Neural cell (in vitro differentiated cells): ENCODE measurements around the gene FAM124A. TPM values are rescaled to one million over a fixed set of nuclear protein-coding genes. Genes with fewer than 3 reads are reported as not detected.

Experiments used
- H2AFZ ChIP-seq: fragments of 200-600, 300-800 bp; sonication (generic), shearing (Covaris generic); 2 replicates; pipeline ENCODE4 v1.6.0; 2014; ENCODE audit warnings: low read depth, mild to moderate bottlenecking, antibody characterized with exemption, low read length, moderate library complexity
- H3F3A ChIP-seq: fragments of 200-600 bp; shearing (Covaris generic); 2 replicates; pipeline ENCODE4 v1.6.1; 2016; ENCODE audit warnings: mild to moderate bottlenecking, moderate library complexity, mixed read lengths, antibody characterized with exemption, low read length; ENCODE audit not compliant: insufficient read depth, poor library complexity, severe bottlenecking
- H3K27ac ChIP-seq: fragments of 200-600, 300-800 bp; sonication (generic), shearing (Covaris generic); 2 replicates; pipeline ENCODE4 v1.5.1; 2014; ENCODE audit warnings: mild to moderate bottlenecking, low read length, moderate library complexity
- H3K27me3 ChIP-seq: fragments of 300-800, 200-600 bp; sonication (generic), shearing (Covaris generic); 2 replicates; pipeline ENCODE4 v1.6.0; 2014; ENCODE audit warnings: mild to moderate bottlenecking, low read depth, low read length, moderate library complexity; ENCODE audit not compliant: insufficient read depth
- H3K36me3 ChIP-seq: fragments of 300-800, 200-600 bp; sonication (generic), shearing (Covaris generic); 2 replicates; pipeline ENCODE4 v1.5.1; 2014; ENCODE audit warnings: mild to moderate bottlenecking, antibody characterized with exemption, low read length, moderate library complexity; ENCODE audit not compliant: insufficient read depth
- H3K4me2 ChIP-seq: fragments of 300-800, 200-600 bp; sonication (generic), shearing (Covaris generic); 2 replicates; pipeline ENCODE4 v1.6.0; 2014; ENCODE audit warnings: mild to moderate bottlenecking, low read length
- H3K4me3 ChIP-seq: fragments of 300-800, 200-600 bp; sonication (generic), shearing (Covaris generic); 2 replicates; pipeline ENCODE4 v1.5.1; 2014; ENCODE audit warnings: mild to moderate bottlenecking, low read length, moderate library complexity
- H3K79me2 ChIP-seq: fragments of 200-600 bp; shearing (Covaris generic); replicated peaks from 2 replicates; pipeline ENCODE4 v1.6.0; 2014; ENCODE audit warnings: mild to moderate bottlenecking, low read length, moderate library complexity; ENCODE audit not compliant: insufficient read depth
- H3K9ac ChIP-seq: fragments of 300-800, 200-600 bp; sonication (generic), shearing (Covaris generic); 2 replicates; pipeline ENCODE4 v1.6.1; 2016; ENCODE audit warnings: mild to moderate bottlenecking, low read length, mixed read lengths
- H3K9me2 ChIP-seq: fragments of 200-600 bp; shearing (Covaris generic); 2 replicates; pipeline ENCODE4 v1.6.1; 2016; ENCODE audit warnings: mild to moderate bottlenecking, low read length, mixed read lengths; ENCODE audit not compliant: insufficient read depth
- H3K9me3 ChIP-seq: fragments of 200-600, 300-800 bp; sonication (generic), shearing (Covaris generic); 2 replicates; pipeline ENCODE4 v1.6.1; 2016; ENCODE audit warnings: mild to moderate bottlenecking, mixed run types, low read length, moderate library complexity, mixed read lengths
- H4K20me1 ChIP-seq: fragments of 200-600 bp; shearing (Covaris generic); 2 replicates; pipeline ENCODE4 v1.6.1; 2016; ENCODE audit warnings: mild to moderate bottlenecking, mixed run types; ENCODE audit not compliant: insufficient read depth
- CTCF ChIP-seq: fragments of 450-650 bp; IDR thresholded peaks from 2 replicates; pipeline ENCODE4 v1.5.1; 2014; ENCODE audit warnings: antibody characterized with exemption, mild to moderate bottlenecking, moderate library complexity; ENCODE audit not compliant: poor library complexity, severe bottlenecking
- EP300 ChIP-seq: fragments of 450-650 bp; conservative IDR thresholded peaks from 2 replicates; pipeline ENCODE4 v1.6.1; 2014; ENCODE audit warnings: antibody characterized with exemption, mild to moderate bottlenecking, moderate library complexity; ENCODE audit not compliant: poor library complexity, severe bottlenecking
- EZH2 ChIP-seq: fragments of 200-600, 300-800 bp; shearing (Covaris generic), sonication (generic); IDR thresholded peaks from 2 replicates; pipeline ENCODE4 v1.6.1; 2014; ENCODE audit warnings: antibody characterized with exemption, low read length, borderline replicate concordance, mild to moderate bottlenecking; ENCODE audit not compliant: insufficient read depth, poor library complexity, severe bottlenecking
- MXI1 ChIP-seq: fragments of 450-650 bp; conservative IDR thresholded peaks from 2 replicates; pipeline ENCODE4 v1.6.1; 2014; ENCODE audit warnings: antibody characterized with exemption, mild to moderate bottlenecking; ENCODE audit not compliant: poor library complexity, severe bottlenecking
- POLR2AphosphoS5 ChIP-seq: IDR thresholded peaks from 2 replicates; pipeline ENCODE4 v1.6.1; 2012
- RAD21 ChIP-seq: fragments of 450-650 bp; conservative IDR thresholded peaks from 2 replicates; pipeline ENCODE4 v1.6.1; 2014; ENCODE audit warnings: antibody characterized with exemption, mild to moderate bottlenecking, moderate library complexity
- REST ChIP-seq: IDR thresholded peaks from 2 replicates; pipeline ENCODE4 v1.6.1; 2012; ENCODE audit warnings: borderline replicate concordance
- SMC3 ChIP-seq: fragments of 450-650 bp; conservative IDR thresholded peaks from 2 replicates; pipeline ENCODE4 v1.6.1; 2014; ENCODE audit warnings: antibody characterized with exemption, mild to moderate bottlenecking, moderate library complexity; ENCODE audit not compliant: poor library complexity
- TAF1 ChIP-seq: IDR thresholded peaks from 2 replicates; pipeline ENCODE4 v1.6.1; 2012; ENCODE audit warnings: low read depth
- polyA plus RNA-seq: library from polyadenylated mRNA; depleted of rRNA; stranded (reverse); fragments of >200 nt; gene quantifications from 2 replicates; pipeline ENCODE4 v1.2.3, GENCODE V29; 2014

Gene FAM124A
- polyA plus RNA-seq, 1 donor from 2014 or later = 3.0 TPM

DNA sequence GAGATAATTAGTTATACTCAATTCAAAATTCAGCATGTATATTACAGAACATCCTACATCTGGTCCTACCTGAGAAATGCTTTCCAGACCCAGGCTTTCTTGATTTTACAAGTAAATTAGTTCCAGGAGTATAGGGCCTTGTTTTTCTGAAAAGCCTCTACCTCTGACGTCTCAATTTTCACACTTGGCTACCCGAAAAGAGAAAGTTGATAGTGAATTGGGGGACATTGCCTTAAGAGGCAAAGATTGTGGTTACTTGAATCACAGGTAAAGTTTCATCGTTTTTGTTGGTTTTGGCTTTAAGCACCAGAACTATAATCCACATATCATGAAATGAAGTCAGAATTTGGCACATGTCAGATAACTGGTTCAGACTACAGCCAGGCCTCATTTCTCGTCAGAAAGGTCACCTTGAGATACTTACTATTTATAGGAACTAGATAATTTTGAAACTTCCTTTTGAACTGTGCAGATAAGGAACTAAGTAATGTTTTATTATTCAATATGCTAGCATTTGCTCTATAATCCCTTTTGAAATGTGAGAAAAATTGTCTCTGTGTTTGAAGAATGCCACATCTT is 30.8 kb downstream of the FAM124A start:
- H3K79me2 ChIP-seq = no peaks in the 10 kb centered on the region
- H3K36me3 ChIP-seq = peaks cover 6% of the 10 kb centered on the region

GRCh38 chr13:51255556-51255955 is 33.4 kb downstream of the FAM124A start:
- H3K27ac ChIP-seq = no peak overlapping the region
- no peak overlapping the region for H3K9ac ChIP-seq
- H3F3A ChIP-seq = no peaks in the 10 kb centered on the region
- no peaks in the 10 kb centered on the region for H3K9me2 ChIP-seq
- no peak overlapping the region for H3K4me2 ChIP-seq
- H3K36me3 ChIP-seq = peaks cover 6% of the 10 kb centered on the region
- no peak overlapping the region for H3K4me3 ChIP-seq
- H3K79me2 ChIP-seq = no peaks in the 10 kb centered on the region
- no peaks in the 10 kb centered on the region for H3K9me3 ChIP-seq
- H2AFZ ChIP-seq = no peak overlapping the region
- no peak for TF ChIP-seq TAF1
- TF ChIP-seq EP300 = no peak
- no peak for TF ChIP-seq RAD21
- TF ChIP-seq MXI1 = no peak
- no peak for TF ChIP-seq REST
- no peak for TF ChIP-seq EZH2
- TF ChIP-seq SMC3 = no peak
- no peak for TF ChIP-seq CTCF
- TF ChIP-seq POLR2AphosphoS5 = no peak
- H4K20me1 ChIP-seq = no peaks in the 10 kb centered on the region
- H3K27me3 ChIP-seq = no peaks in the 10 kb centered on the region

More for the DNA sequence above, 30.8 kb downstream of the FAM124A start:
- H3K27ac ChIP-seq = no peak overlapping the region
- H2AFZ ChIP-seq = no peak overlapping the region
- no peaks in the 10 kb centered on the region for H3K9me3 ChIP-seq
- H3K4me2 ChIP-seq = no peak overlapping the region
- no peaks in the 10 kb centered on the region for H3K9me2 ChIP-seq
- H3K9ac ChIP-seq = no peak overlapping the region
- no peaks in the 10 kb centered on the region for H3F3A ChIP-seq
- no peaks in the 10 kb centered on the region for H4K20me1 ChIP-seq
- H3K27me3 ChIP-seq = no peaks in the 10 kb centered on the region
- TF ChIP-seq POLR2AphosphoS5 (no peak), CTCF (no peak), TAF1 (no peak), EZH2 (no peak)
- no peak overlapping the region for H3K4me3 ChIP-seq
